ENCODE measurements around the gene DPH6.

DNA sequence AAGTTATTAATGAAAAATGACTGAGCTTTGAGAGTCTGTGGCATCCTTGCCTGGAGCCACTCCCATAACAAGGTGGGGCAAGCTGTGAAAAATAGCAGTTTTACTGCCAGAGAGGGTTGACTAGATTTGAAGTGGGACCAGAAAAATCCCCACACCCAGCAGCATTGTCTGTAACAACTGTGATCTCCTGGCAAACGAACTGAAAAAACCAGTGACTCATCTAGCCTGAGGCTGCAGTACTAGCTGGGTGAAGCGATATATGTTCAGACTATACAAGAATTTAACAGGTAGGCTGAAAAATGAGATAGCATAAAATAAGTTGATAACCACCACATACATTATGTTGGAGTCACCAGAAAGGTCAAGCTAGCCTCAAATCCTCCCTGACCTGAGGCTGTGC is 64.0 kb downstream of the DPH6 start:
- TF ChIP-seq, protein P1, sequence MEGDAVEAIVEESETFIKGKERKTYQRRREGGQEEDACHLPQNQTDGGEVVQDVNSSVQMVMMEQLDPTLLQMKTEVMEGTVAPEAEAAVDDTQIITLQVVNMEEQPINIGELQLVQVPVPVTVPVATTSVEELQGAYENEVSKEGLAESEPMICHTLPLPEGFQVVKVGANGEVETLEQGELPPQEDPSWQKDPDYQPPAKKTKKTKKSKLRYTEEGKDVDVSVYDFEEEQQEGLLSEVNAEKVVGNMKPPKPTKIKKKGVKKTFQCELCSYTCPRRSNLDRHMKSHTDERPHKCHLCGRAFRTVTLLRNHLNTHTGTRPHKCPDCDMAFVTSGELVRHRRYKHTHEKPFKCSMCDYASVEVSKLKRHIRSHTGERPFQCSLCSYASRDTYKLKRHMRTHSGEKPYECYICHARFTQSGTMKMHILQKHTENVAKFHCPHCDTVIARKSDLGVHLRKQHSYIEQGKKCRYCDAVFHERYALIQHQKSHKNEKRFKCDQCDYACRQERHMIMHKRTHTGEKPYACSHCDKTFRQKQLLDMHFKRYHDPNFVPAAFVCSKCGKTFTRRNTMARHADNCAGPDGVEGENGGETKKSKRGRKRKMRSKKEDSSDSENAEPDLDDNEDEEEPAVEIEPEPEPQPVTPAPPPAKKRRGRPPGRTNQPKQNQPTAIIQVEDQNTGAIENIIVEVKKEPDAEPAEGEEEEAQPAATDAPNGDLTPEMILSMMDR (IDR thresholded peaks at IDR 0.05): no peak
- TF ChIP-seq EZH2 (IDR thresholded peaks at IDR 0.05): no peak
- no peak for TF ChIP-seq EZH2phosphoT487 (IDR thresholded peaks at IDR 0.05)
